ENCODE data around the gene TUBGCP2. TPM values are rescaled to one million over a fixed set of nuclear protein-coding genes. Genes with fewer than 3 reads are reported as not detected.

Gene TUBGCP2
- total and polyA plus RNA-seq, 9 of the 15 experiments (the other 6 are each of a cell fraction or from before 2014, with no cell fraction given), result 4.3 to 56.6 (median 28.4) TPM

DNA sequence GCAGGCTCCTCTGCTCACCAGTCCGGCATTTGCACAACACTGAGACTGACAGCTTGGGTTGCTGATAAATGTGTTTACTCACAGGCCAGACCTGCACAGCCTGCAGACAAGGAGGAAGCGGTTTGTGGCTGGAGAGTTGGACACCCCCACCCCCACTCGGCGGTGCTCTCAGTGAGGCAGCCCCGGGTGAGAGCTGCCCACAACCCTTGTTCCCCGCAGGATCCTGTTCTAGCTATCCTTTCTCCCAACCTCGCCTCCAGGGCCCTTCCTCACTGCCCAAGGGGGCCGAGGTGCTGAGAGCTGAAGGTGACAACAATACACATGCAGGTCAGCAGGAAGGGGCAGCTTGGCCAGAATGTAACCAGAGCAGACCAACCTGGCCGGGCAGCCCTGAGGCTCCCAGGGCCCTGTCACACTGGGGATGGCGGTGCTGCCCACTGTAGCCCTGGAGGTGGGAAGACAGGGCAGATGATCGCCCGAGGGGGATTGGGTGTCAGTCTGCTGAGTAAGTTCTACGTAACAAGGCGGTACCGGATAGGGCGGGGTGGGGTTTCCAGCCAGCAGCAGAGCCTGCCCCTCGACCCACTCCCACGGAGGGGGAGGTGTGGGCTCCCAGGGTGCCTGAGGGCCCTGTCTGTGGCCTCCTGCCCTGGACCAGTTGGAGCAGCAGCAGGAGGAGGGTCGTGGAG, 30.0 kb downstream of the TUBGCP2 start (continued):
- no peak for TF ChIP-seq DACH1 (IDR thresholded peaks at IDR 0.05; ENCODE audit: partially characterized antibody)
- TF ChIP-seq, protein P1, sequence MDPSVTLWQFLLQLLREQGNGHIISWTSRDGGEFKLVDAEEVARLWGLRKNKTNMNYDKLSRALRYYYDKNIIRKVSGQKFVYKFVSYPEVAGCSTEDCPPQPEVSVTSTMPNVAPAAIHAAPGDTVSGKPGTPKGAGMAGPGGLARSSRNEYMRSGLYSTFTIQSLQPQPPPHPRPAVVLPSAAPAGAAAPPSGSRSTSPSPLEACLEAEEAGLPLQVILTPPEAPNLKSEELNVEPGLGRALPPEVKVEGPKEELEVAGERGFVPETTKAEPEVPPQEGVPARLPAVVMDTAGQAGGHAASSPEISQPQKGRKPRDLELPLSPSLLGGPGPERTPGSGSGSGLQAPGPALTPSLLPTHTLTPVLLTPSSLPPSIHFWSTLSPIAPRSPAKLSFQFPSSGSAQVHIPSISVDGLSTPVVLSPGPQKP (CRISPR knock-in tag; IDR thresholded peaks at IDR 0.05), result no peak
- no peak for TF ChIP-seq ZNF695 (CRISPR knock-in tag; IDR thresholded peaks at IDR 0.05)
- TF ChIP-seq NFYB (IDR thresholded peaks at IDR 0.05; ENCODE audit: extremely low read depth, insufficient read length), result no peak
- TF ChIP-seq NFRKB (IDR thresholded peaks at IDR 0.05; ENCODE audit: low read depth), result peak; percentile 54; the same call in 1 of the 2 replicates
- TF ChIP-seq ZNF586 (CRISPR knock-in tag; conservative IDR thresholded peaks at IDR 0.05), result no peak
- TF ChIP-seq NFIC (IDR thresholded peaks at IDR 0.05), result no peak
- no peak for TF ChIP-seq ZNF124 (CRISPR knock-in tag; IDR thresholded peaks at IDR 0.05)
- TF ChIP-seq ZNF77 (CRISPR knock-in tag; IDR thresholded peaks at IDR 0.05), result no peak
- TF ChIP-seq TSC22D4 (tag; IDR thresholded peaks at IDR 0.05), result no peak
- TF ChIP-seq NCOA4 (IDR thresholded peaks at IDR 0.05; ENCODE audit: partially characterized antibody), result no peak
- TF ChIP-seq BRF1 (IDR thresholded peaks at IDR 0.05; ENCODE audit: borderline replicate concordance, extremely low read depth, insufficient read length), result no peak
- TF ChIP-seq, protein P2, sequence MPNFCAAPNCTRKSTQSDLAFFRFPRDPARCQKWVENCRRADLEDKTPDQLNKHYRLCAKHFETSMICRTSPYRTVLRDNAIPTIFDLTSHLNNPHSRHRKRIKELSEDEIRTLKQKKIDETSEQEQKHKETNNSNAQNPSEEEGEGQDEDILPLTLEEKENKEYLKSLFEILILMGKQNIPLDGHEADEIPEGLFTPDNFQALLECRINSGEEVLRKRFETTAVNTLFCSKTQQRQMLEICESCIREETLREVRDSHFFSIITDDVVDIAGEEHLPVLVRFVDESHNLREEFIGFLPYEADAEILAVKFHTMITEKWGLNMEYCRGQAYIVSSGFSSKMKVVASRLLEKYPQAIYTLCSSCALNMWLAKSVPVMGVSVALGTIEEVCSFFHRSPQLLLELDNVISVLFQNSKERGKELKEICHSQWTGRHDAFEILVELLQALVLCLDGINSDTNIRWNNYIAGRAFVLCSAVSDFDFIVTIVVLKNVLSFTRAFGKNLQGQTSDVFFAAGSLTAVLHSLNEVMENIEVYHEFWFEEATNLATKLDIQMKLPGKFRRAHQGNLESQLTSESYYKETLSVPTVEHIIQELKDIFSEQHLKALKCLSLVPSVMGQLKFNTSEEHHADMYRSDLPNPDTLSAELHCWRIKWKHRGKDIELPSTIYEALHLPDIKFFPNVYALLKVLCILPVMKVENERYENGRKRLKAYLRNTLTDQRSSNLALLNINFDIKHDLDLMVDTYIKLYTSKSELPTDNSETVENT (CRISPR knock-in tag; IDR thresholded peaks at IDR 0.05), result 0 out of 2 replicates have a peak, but pooled peaks have one; percentile 13
- no peak for TF ChIP-seq KLF10 (CRISPR knock-in tag; IDR thresholded peaks at IDR 0.05)
- peak; percentile 86 for TF ChIP-seq ZNF589 (CRISPR knock-in tag; IDR thresholded peaks at IDR 0.05; ENCODE audit: low read depth)
- 0 out of 2 replicates have a peak, but pooled peaks have one; percentile 4 for TF ChIP-seq ZSCAN32 (CRISPR knock-in tag; IDR thresholded peaks at IDR 0.05)
- peak; percentile 8; the same call in 1 of the 2 replicates for TF ChIP-seq SP1 (CRISPR knock-in tag; IDR thresholded peaks at IDR 0.05)
- no peak for TF ChIP-seq SMAD2 (IDR thresholded peaks at IDR 0.05; ENCODE audit: low read depth, low read length)
- TF ChIP-seq, protein P3, sequence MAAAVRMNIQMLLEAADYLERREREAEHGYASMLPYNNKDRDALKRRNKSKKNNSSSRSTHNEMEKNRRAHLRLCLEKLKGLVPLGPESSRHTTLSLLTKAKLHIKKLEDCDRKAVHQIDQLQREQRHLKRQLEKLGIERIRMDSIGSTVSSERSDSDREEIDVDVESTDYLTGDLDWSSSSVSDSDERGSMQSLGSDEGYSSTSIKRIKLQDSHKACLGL (CRISPR knock-in tag; IDR thresholded peaks at IDR 0.05; ENCODE audit: borderline replicate concordance, poor library complexity, severe bottlenecking), result no peak
- TF ChIP-seq, protein P4, sequence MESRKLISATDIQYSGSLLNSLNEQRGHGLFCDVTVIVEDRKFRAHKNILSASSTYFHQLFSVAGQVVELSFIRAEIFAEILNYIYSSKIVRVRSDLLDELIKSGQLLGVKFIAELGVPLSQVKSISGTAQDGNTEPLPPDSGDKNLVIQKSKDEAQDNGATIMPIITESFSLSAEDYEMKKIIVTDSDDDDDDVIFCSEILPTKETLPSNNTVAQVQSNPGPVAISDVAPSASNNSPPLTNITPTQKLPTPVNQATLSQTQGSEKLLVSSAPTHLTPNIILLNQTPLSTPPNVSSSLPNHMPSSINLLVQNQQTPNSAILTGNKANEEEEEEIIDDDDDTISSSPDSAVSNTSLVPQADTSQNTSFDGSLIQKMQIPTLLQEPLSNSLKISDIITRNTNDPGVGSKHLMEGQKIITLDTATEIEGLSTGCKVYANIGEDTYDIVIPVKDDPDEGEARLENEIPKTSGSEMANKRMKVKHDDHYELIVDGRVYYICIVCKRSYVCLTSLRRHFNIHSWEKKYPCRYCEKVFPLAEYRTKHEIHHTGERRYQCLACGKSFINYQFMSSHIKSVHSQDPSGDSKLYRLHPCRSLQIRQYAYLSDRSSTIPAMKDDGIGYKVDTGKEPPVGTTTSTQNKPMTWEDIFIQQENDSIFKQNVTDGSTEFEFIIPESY (CRISPR knock-in tag; IDR thresholded peaks at IDR 0.05), result peak; percentile 28; the same call in 1 of the 2 replicates
- TF ChIP-seq E2F3 (CRISPR knock-in tag; IDR thresholded peaks at IDR 0.05), result no peak
- TF ChIP-seq, protein P5, sequence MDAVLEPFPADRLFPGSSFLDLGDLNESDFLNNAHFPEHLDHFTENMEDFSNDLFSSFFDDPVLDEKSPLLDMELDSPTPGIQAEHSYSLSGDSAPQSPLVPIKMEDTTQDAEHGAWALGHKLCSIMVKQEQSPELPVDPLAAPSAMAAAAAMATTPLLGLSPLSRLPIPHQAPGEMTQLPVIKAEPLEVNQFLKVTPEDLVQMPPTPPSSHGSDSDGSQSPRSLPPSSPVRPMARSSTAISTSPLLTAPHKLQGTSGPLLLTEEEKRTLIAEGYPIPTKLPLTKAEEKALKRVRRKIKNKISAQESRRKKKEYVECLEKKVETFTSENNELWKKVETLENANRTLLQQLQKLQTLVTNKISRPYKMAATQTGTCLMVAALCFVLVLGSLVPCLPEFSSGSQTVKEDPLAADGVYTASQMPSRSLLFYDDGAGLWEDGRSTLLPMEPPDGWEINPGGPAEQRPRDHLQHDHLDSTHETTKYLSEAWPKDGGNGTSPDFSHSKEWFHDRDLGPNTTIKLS (IDR thresholded peaks at IDR 0.05; ENCODE audit: borderline replicate concordance, low read depth), result no peak
